HG02798 (cell line): ENCODE results near the gene TARS2.

Experiments
- ATAC-seq: cut with Tn5 transposase; IDR thresholded peaks from one replicate; pipeline ENCODE4 v1.9.1; 2021; ENCODE audit warnings: mild to moderate bottlenecking; ENCODE audit not compliant: unreplicated experiment, poor library complexity

Gene TARS2

DNA sequence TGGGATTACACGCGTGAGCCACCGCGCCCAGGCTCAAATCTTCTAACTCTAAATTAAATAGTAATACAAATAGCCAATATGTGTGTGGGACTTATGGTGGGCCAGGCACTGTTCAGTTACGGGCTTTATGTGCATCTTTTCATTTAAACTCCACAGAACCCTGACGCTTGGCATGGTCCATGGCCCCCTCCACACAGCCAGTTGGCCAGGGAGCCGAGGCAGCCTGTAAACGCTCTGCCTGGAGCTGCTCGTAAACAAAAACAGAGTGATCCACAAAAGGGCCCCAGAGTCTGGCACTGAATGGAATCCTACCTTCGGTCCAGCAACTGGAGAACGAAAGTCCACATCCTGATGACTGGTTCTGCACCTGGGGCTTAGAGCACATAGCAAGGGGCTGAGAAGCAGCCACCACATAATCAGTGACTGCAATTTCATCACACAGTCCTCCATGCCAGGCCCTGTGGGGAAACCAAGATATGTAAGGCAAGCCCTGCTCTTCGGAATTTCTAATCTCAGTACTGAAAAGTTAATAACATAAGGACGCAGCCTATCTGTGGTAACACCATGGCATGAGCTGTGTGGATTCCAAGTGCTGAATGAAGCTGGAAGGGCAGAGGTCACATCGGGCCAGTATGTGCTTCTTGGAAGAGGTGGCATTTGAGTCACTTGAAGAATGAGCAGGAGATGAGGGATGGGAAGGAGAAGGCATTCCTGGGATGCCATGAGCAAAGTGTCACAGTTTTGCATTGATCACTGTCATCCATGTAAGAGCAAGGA is 48.5 kb downstream of the TARS2 start:
- no peak for ATAC-seq

DNA sequence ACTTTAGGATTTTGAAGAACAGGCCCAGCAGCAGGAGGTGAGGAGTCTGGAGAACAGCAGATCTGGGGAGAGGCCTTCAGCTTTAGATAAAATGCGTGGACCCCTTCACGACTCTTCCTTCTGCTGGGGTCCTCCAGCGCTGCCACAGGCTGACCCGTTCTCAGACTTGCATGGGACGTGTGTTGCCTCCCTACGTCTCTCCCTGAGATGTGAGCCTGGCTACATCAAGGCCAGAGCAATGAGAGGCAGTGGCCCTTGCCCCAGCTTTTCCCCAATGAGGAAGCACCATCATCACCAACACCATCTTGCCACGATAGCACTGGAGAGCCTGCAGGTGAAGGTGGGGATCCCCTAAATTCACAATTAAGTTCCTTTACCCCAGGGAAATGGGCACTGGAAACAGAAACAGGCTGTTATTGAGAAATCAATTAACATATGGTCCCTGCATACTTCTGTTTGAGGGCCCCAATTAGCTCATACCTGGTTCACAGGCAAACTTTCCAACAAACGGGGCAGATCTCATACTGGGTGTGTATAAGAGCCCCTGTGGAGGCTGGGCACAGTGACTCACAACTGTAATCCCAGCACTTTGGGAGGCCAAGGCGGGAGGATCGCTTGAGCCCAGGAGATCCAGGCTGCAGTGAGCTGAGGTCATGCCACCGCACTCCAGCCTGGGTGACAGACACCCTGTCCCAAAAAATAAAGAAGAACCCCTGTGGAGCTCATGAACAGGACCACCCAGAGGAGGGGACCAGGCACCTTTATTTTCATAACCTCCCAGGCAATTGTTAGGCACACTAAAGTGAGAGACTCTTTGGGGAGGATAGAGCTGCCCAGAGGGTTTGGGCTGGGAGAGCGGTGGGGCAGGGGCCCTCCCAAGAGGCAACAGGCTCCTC is 49.9 kb downstream of the TARS2 start:
- no peak for ATAC-seq

DNA sequence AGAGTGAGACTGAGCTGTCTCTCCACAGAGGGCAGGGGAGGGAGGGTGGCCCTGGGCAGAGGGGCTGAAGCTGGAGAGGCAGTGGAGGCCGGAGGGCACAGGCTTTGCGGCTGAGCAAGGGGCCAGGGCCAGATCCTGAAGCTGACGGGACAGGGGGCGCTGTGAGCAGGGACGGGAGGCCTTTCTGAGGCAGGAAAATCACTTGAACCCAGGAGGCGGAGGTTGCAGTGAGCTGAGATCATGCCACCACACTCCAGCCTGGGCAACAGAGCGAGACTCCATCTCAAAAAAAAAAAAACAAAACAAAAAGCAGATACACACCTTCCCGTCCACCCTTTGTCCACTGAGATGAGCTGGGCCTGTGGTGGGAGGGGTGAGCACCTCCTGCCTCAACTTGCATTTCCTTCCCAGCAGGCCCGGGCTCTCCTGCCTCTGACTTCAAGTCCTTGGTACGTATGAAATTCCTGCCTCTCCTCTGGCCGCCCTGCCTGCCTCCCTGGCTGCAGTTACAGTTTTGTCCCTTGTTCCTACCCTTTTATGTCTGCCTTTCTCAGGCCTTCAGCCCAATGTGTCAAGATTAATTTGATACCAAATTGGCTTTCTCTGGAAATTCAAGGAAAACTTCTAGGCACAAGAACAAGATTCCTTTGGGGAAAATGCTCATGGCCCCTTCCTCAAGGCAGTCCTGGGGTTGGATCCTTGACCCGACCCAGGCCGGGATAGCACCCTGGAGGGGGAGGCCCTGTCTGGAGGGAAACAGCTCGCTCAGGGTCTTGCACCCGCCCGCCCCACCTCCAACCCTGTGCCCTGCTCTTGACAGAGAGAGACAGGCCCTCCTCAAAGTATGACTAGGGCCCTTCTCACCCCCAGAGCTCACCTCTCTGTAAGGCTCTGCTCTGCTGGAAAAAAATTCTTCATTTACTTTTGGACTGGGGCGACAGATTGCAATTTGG is 50.8 kb downstream of the TARS2 start:
- no peak for ATAC-seq

DNA sequence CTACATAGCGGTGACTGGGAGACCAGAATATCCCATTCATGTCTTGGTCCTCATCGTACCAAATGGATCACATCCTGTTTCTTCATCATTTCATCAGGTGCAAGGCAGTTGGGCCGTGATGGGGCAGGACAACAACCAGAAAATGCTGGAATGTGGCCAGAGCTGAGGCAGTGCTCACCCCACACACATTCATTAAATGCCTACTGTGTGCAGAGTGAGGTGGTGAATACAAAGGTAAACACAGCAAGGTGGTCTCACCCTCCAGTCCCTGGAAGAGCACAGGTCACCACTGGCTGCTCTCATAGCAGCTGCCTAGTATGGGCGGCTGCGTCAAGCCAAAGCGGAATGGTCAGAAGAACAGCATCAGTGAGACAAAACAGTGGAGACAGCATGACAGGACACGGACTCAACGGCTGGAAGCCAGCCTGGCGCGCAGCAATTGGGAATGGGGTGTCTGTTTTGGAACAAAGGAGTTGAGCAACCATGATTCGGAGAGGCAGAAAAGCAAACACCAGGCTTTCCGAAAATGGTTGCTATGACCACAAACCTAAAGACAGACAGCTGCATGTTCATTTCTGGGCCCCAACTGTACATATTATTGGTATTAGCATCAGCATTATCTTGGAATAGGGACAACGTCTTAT is 56.4 kb downstream of the TARS2 start:
- ATAC-seq: no peak

DNA sequence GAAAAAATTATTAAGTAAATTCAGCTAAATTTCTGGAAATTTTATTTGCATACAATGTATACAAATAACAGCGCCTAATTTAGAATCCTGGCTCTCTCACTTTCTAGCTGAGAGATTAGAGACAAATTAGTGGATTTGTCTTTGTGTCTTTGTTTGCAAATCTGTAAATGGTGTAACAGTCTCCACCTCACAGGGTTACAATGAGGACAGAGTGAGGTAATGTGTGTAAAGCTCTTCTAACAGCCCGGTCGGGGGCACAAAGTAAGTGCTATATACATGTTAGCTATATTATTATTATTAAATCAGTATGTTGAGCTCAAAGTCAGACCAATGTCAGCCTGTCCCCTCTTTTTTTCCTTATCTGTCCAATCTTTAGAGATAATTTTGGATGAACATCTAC is 57.0 kb downstream of the TARS2 start:
- no peak for ATAC-seq

DNA sequence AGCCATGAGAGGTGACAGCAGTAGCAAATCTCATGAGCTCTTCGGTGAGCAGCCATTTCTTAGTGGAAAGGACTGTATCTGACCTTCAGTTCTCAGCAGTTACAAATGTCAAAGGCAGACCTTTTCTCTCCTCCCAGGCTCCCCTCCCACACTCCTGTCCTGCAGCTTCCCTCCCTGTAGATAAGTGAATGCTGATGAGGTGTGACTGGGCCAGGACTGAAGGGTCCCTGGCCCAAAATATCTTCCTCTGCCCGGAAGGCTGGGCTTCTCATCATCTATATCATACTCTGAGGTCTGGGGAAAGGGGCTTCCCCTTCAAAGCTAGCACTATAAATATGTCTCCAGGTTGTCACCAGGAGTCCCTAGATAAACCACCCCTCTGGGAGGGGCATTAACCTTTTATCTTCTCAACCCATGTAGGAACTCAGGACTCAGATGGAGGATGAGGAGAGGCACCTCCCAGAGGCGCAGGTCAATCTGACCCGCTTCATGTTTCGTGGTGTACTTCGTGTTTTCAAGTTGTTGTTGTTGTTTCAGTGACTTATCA is 58.3 kb downstream of the TARS2 start:
- ATAC-seq: no peak

DNA sequence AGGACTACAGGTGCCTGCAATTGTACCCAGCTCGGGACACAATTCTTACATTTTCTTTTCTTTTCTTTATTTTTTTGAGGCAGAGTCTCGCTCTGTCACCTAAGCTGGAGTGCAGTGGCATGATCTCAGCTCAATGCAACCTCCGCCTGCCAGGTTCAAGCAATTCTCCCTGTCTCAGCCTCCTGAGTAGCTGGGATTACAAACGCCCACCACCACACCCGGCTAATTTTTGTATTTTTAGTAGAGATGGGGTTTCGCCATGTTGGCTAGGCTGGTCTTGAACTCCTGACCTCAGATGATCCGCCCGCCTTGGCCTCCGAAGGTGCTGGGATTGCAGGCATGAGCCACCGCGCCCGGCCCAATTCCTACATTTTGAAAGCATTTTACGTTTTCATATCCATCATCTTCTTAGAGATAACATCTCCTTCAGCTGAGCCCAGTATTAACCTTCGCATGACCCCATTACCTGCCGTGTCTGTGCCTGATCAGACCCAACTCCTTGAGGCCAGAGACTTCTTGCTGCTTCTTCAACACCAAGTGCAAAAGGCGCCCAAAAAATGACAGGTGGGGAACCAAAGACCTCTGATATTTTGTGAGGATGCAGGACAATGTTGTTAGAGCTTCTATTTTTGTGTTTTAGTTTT is 59.2 kb downstream of the TARS2 start:
- no peak for ATAC-seq

DNA sequence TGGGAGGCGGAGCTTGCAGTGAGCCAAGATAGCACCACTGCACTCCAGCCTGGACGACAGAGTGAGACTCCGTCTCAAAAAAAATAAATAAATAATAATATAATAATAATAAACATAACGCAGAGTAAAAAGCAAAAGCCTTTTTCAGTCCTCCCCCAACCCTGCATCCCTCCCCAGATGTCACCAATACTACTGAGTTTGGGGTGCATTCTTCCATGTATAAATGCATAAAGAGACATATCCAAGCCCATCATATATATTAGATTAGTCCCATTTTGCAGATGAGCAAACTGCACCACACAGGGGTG is 61.1 kb downstream of the TARS2 start:
- ATAC-seq: no peak

DNA sequence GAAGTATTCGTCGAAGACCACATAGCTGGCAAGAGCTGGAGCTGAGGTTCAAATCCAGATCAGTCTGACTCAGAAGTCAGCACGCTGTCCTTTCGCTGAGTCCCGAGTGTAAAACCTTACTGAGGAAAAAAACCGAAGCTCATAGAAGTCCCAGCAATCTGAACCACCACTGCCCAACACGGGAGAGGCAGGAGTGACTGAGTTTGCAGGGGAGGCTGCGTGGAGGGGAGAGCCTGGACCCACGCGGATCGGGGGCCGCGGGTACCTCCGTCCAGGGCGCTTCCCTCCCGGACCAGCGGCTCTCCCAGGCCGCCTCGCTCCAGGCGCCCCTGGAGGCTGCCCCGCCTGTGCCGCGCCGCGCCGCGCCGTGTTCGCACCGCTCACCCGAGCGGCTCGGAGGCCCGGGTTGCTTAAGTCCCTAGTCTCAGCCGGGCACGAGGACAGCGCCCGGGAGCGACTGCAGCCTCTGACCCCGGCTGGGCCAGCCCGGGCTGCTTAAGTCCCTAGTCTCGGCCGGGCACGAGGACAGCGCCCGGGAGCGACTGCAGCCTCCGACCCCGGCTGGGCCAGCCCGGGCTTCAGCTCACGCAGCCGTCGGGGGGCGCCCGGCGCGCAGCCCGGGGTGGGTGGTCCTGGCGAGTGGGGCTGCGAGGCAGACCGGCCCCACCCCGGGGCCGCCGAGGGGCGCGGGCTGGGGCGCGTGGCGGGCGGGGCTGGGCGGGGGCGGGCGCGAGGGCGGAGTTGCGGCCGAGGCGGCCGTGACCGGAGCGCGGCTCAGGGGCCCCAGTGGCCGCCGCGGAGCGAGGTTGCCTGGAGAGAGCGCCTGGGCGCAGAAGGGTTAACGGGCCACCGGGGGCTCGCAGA is 61.6 kb downstream of the TARS2 start, which contains the start of gene ADAMTSL4:
ADAMTSL4 (plus strand) TSS at position 777 of the 864 bp plus-strand sequence. CDS start 2,881 bp downstream, outside the sequence.
- ATAC-seq: peak; percentile 50

DNA sequence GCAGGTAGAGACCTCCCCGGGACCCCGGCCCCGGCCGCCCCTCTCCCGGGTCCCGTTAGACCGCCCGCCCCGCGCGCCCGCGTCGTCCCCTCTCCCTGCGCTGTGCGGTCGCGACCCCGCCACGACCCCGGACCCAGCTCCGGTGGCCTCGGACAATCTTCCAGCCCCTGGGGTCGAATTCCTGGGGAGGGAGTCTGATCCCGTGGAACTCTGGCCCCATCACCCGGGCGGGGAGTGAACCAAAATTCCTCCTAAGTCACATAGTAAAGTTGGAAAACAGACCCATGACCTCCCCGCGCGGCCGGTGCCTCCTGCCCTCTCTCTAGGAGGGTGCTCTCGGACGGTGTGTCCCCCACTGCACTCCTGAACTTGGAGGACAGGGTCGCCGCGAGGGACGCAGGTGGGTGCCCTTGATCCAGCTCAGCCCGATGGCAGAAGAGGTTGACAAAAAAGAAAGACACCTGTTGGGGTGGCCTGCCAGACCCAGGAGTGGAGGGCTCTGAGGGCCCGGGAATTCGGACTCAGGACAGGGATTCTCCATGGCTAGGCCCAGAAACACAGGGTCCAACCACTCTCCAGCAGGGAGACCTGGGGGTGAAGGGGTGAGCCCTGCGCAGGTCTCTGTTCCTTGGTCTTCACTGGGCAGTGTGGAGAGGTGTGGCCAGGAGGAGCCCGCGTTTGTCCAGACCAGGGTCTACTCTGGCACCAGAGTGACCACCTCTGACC is 62.4 kb downstream of the TARS2 start:
- no peak for ATAC-seq

DNA sequence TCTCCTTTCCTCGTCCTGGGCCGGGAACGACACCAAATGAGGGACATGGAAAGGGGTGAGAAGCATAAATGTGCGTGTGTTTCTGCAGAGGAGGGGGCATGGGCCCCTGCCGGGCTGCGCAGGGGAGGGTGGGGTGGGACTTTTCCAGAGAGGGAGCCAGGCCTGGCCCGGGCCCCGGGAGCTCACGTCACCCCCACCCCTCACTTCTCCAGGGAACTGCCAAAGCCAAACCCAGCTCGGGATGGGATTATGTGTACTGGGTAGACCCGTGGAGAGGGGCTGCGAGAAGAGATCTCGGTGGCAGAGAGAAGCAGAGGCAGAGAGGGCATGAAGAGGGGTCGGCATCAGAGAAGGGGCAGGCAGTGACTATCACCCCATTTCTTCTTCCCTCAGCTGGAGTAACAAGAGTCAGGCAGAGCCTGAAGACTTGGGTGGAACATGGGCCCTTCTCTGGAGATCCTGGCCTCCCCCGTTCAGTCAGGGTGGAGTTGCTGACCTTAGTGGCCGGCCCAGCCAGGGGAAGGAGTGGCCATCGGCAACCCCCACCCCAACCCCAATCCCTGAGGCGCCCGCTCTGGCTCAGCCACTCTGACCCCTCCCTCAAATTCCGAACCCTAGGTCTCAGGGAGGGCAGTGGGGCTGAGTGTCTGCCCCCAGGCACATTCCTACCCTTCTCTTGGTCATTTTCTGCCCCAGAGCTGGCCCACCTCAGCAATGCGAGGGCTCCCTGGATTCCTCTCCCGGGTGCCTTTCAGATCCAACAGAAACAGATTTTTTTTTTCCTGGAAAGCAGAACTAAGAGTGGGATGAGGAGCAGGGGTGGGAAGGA is 63.2 kb downstream of the TARS2 start:
- ATAC-seq: no peak

DNA sequence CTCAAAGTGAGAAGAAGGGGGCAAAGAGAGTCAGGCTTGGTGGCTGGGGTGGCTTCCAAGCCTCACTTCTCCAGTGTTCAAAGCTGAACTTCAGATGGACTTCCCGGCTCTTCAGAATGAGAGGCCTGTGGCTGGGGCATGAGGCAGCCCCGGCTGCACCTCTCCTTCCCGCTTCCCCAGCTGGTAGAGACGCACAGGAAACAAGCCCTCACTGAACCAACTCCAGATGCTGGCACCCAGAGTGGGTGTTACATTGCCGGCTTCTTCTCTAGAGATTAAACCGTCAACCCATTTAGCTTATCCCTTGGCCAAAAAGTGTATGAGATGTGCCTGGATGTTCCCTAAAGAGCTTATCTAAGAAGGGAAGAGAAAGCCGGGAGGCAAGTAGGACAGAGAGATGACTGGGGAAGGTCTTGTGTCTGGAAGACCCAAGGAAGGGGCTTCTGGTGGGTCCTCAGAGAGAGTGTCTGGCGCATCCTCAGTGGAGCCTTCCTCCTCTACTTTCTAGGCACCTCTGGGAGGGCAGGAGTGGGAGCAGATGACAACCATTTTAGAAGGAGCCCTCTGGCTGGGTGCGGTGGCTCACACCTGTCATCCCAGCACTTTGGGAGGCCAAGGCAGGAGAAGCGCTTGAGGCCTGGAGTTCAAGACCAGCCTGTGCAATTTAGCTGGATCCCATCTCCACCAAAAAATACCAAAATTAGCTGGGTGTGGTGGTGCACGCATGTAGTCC is 64.0 kb downstream of the TARS2 start:
- no peak for ATAC-seq

DNA sequence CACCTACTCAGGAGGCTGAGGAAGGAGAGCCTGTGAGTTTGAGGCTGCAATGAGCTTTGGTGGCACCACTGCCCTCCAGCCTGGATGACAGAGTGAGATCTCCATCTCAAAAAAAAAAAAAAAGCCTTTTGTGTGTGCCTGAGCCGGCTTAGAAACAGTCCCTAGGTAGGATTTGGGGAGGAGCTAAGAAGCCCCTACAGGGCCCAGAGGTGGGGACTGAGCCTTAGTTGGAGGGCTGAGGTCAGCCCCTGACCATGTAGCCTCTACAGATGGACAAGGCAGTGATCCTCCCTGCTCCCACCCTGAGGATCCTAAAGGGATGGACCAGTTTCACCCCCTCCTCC is 64.5 kb downstream of the TARS2 start:
- no peak for ATAC-seq

DNA sequence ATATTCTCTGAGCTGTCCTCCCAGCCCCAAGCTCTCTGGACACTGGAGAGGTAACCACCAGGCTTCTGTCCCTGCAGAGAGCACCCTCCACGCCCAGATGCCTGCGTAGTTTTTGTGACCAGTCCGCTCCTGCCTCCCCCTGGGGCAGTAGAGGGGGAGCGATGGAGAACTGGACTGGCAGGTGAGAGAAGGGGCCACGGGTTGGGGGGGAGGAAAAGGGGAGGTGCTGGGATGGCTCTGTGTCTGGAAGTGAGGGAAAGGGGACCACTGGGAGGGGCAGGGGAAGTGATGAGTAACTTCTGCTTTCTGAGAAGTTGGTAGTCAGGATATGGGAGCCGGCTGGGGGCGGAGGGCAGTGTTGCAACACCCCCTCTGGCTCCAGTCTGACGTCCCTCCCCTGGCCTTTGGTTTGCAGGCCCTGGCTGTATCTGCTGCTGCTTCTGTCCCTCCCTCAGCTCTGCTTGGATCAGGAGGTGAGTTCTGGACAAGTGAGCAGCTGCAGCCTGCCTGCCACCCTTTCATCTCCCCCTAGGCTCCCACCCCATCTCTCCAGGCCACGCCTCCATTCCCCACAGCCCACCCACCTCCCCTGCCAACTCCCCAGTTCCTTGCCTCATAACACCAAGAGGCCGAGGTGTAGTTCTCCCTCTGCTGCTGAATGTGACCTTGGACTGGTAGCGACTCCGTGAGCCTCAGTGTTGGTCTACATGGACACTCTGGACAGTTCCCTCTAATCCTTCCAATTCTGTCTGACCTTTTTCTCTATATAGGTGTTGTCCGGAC is 65.1 kb downstream of the TARS2 start:
- no peak for ATAC-seq

DNA sequence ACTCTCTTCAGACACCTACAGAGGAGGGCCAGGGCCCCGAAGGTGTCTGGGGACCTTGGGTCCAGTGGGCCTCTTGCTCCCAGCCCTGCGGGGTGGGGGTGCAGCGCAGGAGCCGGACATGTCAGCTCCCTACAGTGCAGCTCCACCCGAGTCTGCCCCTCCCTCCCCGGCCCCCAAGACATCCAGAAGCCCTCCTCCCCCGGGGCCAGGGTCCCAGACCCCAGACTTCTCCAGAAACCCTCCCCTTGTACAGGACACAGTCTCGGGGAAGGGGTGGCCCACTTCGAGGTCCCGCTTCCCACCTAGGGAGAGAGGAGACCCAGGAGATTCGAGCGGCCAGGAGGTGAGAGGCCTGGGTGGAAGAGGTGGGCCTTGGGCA is 65.7 kb downstream of the TARS2 start:
- no peak for ATAC-seq
